AML-193 (cell line): ENCODE data around the gene SHLD2.
"Not testable (repeated sequence)": the region's sequence is repeated elsewhere in the genome, so short reads cannot be mapped to it uniquely, and the experiment has no call there.

Source experiments
- DNase-seq, 2 experiments: peaks; one replicate each; lab custom pipeline; 2025; lab: John Stamatoyannopoulos, UW

Gene SHLD2, protein sequence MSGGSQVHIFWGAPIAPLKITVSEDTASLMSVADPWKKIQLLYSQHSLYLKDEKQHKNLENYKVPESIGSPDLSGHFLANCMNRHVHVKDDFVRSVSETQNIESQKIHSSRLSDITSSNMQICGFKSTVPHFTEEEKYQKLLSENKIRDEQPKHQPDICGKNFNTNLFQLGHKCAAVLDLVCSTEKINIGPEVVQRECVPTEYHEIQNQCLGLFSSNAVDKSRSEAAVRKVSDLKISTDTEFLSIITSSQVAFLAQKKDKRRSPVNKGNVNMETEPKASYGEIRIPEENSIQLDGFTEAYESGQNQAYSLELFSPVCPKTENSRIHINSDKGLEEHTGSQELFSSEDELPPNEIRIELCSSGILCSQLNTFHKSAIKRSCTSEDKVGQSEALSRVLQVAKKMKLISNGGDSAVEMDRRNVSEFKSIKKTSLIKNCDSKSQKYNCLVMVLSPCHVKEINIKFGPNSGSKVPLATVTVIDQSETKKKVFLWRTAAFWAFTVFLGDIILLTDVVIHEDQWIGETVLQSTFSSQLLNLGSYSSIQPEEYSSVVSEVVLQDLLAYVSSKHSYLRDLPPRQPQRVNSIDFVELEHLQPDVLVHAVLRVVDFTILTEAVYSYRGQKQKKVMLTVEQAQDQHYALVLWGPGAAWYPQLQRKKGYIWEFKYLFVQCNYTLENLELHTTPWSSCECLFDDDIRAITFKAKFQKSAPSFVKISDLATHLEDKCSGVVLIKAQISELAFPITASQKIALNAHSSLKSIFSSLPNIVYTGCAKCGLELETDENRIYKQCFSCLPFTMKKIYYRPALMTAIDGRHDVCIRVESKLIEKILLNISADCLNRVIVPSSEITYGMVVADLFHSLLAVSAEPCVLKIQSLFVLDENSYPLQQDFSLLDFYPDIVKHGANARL

DNA sequence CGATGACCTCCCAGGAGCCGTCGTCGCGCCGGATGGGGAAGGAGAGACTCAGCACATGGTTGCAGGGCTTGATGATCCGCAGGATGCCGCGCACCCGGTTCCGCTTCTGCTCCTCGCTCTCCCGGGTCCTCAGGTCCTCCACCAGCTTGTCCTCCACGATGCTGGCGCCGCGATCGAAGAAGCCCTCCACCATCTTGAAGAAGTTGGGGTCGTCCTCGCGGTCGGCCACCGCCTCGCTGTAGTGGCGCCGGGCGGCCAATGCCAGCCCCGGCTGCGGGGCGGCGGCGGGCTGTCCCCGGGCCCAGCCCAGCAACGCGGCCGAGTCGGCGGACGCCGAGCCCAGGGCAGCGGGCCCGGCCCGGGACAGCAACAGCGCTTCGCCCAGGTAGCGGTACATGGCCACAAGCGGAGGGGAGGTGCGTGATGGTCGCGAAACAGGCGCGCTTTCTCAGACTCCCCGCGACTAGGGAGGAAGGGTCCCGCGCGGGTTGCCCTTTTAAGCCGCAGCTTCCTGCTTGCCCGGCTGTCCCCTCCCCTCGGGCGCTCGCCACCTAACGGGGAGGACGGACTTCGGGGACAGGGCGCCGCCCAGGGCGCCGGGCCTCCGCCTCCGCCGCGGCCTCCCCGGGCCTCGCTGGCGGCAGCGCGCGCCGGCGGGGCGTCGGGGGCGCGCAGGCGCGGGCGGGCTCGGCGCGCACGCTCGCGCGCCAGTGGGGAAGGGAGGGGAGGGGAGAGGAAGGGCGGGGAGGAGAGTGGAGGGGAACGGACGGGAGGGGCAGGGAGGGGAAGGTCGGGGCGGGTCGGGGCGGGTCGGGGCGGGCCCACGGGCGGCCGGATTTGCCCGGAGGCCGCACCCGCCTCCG lies at the start of gene SHLD2, which contains the start of gene GLUD1:
Gene SHLD2 (plus strand): TSS at position 834 of the 863 bp plus-strand sequence. CDS start 56,149 bp downstream, outside the sequence.
Gene GLUD1 (minus strand): TSS at position 471 of the 863 bp plus-strand sequence. CDS start 74 bp downstream, at position 397.
- DNase-seq: peak; percentile 79 to 81

DNA sequence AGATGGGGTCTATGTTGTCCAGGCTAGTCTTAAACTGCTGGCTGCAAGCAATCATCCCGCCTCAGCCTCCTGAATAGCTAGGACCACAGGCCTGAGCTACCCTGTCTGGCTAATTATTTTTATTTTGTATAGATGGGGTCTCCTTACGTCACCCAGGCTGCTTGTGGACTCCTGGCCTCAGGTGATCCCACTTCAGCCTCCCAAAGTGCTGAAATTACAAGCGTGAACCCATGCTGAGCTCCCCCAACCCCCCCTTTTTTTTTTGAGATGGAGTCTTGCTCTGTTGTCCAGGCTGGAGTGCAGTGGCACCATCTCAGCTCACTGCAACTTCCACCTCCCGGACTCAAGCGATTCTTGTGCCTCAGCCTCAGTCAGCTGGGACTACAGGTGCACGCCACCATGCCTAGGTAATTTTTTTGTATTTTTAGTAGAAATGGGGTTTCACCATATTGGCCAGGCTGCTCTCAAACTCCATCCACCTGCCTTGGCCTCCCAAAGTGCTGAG lies 49.5 kb upstream of the SHLD2 start:
- no peak for DNase-seq

DNA sequence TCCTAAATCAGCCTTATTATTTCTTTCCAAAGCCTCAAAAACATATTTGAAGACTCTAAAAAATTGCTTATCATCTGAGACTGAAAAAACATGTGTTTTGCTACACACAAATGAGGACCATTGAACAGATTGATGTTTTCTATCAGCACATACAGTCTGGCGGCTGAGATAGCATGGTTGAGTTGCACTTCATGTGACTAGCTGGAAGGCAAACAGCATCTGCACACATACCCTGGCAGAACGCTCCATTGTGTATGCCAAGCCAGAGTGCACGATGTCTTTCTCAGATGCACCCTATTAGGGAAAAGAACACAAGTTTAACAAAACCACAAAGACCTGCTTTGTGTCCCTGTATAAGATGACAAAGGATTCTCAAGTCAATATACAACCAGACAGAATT lies 41.9 kb upstream of the SHLD2 start:
- no peak for DNase-seq

DNA sequence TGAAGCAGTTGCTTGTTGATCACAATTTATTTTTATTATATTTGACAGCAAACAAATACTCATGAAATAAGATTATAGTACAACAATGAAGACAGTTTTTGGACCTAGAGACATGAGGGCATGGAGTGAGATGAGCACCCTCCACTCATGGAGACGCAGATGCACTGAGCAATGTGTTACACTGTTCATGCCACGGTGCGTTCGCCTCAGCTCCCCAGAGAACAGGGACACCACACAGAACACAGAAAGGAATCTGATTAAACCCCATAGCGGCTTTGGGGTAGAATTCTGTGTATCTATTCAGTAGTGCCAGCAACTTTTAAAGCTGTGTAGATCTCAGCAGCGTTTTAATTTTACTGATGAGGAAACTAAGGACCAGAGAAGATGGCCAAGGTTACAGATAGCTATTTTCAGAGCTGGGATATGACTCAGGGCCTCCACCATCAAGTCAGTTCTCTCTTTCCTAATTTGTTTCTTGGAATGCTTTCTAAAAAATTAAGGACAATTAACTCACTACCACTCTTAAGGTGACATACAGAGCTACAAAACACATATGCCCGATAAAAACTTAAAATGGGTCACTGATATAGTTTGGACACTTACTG lies 41.3 kb upstream of the SHLD2 start:
- no peak for DNase-seq

DNA sequence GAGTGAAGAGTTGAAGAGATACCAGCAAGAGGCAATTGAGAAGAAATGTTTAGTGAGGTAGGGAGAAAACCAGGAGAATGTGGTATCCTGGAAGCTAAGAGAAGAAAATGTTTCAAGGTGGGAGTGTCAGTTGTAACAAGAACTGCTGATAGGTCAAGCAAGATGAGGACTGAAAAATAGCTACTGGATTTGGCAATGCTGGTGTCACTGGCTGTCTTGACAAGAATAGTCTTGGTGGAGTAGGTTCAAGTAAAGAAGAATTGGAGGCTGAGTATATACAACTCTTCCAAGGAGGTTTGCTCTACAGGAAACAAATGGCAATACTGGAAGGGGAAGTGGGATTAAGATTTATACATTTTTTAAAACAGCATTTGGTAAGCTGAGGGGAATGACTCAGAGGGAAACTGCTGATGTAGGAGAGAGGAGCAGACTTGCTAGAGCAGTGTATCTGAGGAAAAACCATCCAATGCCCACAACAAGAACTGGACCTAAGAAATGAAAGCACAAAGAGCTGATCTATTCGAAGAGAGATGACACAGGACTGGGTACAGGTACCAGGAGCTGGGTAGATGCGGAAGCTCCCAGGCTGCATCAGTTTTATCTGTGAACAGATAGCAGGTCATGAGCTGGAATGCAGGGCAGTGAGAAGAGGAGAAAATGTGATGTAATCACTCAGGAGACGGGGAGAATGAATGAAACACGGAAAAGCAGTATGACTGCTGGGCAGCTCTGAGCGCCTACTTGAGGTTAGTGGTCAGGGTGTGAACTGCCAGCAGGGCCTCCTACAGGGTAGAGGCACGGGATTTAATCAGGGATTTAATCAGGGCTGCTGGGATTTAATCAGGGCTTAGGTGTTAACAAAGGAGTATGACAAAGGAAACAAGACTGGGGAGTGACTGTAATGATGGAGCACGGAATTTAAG lies 40.4 kb upstream of the SHLD2 start:
- no peak for DNase-seq

DNA sequence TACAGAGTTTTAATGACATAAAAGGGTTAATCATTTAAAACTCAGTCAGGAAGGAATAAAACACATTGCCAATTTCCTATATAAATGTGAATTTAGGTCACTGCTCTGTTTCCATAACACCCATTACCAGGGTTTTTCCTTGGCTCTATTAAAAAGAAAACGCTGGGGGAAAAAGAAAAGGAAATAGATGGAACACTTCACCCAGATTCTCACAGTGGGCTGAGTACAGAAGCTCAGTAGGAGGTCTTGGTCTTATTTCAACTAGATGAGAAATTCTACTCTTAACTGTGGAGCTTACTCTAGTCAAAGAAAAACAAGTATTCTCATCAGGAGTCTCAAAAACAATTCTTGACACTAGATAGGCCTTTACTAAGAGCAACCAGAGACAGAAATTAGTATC lies 36.8 kb upstream of the SHLD2 start:
- no peak for DNase-seq

DNA sequence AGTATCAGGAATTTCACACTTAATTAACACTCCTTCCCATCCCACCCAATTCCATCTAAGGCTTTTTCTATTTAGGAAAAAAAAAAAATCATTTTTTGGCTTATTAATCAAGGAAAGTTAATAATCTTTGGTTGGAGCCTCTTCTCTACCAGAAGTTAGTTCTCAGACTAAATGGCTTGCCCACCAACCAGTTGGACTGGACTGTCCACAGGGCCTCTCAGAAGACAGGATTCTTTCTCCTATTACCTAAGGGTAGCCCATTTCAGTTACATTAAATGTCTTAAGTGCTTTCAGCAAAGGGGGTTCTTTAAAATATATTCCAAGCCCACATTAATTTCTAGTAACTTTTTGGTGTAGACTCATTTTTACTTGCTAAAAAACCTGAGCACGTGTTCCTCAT lies 35.6 kb upstream of the SHLD2 start:
- DNase-seq: no peak

DNA sequence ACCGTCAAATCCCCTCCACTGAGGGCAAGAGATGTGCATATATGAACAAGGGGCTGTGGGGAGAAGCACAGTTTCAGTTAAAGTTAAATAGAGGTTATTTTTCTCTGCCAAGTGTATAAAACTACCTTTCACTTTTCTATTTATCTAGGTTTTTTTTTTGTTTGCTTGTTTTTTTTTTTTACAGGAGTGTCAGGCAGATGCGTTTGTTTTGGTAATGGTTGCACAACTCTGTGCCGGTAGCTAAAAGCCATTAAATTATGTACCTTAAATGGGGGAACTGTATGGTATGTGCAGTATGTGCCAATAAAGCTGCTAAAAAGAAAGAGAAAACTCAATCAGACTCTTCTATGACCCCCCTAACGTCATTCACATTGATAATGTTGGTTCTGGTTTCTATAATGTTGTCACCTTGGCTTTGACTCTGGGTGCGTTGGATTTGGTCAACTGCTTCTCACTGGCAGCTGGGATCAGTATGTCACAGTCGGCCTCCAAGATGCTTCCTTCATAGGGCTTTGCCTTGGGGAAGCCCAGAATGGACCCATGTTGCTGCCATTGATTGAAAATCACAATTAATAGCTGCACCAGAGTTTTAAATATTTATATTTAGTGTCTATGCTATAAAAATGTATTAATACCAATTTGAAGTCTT lies 34.6 kb upstream of the SHLD2 start:
- DNase-seq: no peak

DNA sequence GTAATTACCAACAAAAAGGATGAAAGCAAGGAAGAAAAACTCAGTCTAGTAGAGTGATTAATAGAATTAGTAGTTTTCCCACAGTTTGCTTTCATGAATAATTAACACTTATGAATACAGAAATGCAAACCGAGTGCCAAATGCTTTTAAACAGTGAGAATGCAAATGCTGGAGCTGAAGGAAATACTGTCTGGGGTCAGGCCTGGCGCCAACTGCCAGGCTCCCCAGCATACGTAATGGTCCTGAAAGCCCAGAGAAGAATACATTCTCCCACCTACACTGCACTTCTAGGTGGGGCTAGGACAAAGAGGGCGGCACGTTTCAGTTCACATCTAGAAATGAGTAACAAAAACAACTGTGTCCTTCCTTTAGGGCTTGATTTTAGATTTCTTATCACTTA lies 30.4 kb upstream of the SHLD2 start:
- no peak for DNase-seq

DNA sequence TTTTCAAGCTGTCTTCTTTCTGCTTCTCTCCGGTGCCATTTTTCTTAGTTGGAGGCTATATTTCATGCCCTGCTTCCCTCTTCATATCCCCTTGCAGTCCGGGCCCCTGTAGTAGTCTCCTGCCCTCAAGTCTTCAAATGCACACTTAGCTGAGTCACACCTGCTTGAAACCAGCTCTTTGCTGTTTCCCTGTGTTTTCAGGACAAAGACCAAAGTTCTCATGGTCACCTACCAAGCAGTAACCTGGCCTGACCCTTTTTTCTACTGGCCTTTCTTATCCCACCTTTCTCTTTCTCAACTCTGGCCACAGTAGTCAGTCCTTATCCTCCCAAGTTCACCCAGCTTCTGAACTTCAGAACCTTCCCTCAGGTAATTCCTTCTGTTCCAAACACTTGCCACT lies 28.8 kb upstream of the SHLD2 start:
- DNase-seq: no peak

DNA sequence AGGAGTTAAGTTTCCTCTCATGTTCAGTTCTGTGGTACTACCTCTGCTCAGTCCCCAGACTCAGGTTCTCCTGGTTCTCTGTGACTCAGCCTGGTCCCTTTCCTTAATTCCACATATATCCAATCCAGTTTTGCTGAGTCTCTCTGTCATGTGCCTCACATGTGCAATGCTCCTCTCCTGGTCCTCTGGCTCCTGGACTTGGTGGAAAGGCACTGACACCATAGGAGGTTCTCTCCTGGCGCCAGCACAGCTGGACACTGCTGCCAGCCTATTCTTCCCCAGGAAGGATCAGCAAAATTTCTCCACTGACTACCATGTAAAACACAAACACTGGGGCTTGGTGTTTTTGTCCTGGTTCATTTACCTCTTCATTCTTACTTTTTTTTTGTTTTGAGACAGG lies 28.1 kb upstream of the SHLD2 start:
- DNase-seq: no peak

DNA sequence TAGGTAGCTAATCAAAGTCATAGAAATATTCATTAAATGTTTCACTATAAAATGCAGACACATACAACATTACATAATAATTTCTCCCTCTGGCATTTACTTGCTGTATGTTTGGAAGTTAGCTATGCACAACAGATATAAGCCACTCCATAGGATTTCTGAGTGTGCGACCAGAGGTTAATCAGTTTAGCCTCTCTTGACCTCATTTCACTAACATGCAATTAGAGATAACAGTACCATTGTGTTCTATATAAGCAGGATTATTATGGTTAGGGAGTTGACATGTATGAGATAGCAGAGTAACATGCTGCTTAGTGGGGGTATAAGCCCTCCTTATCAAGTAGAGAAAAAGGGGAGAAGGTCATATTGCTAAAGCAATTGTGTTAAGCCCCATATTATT lies 26.7 kb upstream of the SHLD2 start:
- no peak for DNase-seq

DNA sequence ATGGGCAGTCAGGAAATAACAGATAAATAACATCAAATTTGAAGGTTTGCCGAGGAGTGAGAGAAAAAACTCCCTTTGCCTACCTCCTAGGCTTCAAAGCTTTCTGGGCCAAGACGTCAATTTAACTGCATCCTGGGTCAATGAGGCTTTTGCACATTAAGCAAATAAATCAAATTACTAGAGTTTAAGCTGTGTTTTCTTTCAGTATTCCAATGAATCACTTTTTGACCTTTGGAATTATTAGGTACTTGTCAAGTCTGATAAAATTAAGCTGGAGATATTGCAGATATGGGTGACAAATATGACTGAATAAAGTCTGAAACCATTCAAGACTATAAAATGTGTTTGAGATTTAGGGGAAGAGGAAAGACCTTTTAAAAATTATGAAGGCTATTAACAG lies 22.6 kb upstream of the SHLD2 start:
- DNase-seq: no peak

DNA sequence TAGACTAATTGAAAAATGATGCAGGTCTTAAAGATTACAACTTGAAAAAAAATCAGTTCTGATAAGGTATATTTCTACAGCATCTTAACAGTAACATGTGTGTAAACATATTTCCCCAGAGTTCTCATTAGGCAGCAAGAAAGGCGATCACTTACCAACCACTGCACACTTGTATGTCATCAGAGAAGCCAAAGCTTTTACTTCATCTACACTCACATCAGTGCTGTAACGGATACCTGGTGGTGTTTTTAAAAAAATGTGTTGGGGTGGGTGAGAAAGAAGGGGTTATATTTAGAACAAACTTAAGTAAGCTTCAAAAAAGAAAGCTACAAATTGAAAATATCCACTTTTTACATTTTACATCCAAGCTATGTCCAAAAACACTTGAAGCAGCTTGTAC lies 18.6 kb upstream of the SHLD2 start:
- not testable (repeated sequence) for DNase-seq

DNA sequence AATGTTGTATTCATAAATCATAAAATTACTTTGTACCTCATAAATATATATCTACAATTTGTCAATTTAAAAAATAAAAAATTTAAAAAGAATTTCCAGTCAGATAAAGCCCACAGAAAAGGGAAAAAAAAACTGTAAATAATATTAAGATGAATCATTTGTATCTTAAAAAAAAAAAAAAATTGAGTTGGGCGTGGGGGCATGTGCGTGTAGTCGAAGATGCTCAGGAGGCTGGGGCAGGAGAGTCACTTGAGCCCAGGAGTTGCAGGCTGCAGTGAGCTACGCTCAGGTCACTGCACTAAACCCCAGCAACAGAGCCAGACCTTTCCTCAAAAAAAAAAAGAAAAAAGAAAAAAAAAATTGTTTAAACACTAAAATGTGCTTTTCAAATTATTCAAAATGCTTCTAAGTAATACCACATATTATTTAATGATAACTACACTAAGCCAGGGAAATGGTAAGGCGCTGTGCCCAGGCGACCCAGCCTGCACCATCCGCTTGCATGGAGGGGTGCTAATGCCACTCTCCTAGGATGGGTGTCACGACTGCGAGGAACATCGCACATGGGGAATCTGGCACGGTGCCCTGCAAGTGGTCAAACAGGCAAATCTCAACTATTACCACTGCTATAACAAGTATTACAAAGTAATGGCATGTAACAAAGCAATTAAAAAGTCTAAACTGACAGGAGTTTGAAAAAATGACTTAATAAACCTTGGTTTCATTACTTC lies 15.7 kb upstream of the SHLD2 start:
- DNase-seq: no peak

DNA sequence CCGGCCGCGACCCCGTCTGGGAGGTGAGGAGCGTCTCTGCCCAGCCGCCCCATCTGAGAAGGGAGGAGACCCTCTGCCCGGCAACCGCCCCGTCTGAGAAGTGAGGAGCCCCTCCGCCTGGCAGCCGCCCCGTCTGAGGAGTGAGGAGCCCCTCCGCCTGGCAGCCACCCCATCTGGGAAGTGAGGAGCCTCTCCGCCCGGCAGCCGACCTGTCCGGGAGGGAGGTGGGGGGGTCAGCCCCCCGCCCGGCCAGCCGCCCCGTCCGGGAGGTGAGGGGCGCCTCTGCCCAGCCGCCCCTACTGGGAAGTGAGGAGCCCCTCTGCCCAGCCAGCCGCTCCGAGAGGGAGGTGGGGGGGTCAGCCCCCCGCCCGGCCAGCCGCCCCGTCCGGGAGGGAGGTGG lies 14.4 kb upstream of the SHLD2 start:
- DNase-seq: not testable (repeated sequence)

DNA sequence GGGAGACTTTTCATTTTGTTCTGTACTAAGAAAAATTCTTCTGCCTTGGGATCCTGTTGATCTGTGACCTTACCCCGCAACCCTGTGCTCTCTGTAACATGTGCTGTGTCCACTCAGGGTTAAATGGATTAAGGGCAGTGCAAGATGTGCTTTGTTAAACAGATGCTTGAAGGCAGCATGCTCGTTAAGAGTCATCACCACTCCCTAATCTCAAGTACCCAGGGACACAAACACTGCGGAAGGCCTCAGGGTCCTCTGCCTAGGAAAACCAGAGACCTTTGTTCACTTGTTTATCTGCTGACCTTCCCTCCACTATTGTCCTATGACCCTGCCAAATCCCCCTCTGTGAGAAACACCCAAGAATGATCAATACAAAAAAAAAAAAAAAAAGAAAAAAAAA lies 13.4 kb upstream of the SHLD2 start:
- DNase-seq: not testable (repeated sequence)

DNA sequence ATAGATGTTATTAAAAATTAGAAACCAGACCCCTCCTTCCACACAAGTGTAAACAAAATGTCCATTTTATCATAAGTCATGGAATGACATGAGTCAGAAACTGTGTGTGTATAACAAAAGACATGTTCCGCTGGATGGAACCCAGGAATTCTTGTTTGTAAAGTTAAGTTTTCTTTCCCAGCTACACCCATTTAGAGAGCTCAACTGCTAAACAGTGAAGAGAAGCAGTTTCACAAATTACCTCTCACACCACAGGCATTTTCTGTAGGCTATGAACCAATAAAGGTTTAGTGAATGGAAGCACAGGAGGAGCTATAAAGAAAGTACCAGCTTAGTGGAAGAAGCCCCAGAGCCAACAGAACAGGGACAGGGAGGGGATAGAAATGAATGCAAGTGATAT lies 12.8 kb upstream of the SHLD2 start:
- not testable (repeated sequence) for DNase-seq
